Astrocyte of the hippocampus (primary cell): ENCODE results near the gene CCDC73.
A peak's percentile ranks its signal among the peaks of the same experiment; 100 is the strongest.

Experiments used
- DNase-seq: peaks from one replicate; pipeline ENCODE4 v3.0.0; 2011; ENCODE audit warnings: low read depth, low spot score

Gene CCDC73

GRCh38 chr11:32586576-32587190 lies 207.8 kb downstream of the CCDC73 start:
- peak; percentile 21 for DNase-seq

- peak; percentile 30 for DNase-seq
Observed at GRCh38 chr11:32584921-32585320, 209.5 kb downstream of the CCDC73 start.

DNA sequence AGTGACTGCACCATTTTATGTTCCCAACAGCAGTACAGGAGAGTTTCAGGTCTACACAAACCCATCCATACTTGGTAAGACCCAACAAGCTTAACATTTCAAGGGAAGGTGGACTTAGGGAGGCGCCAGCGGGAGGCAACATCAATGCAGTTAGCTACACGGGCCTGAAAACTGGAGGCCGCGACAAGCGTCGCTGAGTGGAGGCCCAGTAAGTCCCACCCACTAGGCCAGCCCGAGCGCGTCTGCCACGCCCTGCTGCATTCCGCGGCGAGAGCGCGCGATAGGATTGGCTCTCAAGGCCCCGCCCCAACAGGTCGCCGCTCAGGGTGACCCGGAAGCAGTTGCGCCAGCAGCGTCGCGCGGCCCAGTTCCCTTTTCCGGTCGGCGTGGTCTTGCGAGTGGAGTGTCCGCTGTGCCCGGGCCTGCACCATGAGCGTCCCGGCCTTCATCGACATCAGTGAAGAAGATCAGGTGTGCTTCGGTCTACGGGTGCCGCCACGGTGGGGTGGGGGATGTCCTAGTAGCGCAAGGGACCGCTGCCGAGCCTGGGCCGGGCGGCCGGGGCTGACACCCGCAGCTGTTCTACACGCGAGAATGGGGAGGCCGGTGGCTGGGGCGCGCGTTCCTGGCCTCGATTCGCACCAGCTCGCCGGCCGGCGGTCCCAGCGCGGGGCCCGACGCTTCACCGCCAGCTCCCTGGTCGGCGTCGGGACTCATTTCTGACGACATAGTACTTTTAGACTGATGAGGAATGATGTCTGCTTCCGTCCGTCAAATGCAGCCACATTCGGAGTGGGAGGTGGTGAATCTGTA lies 210.8 kb downstream of the CCDC73 start, which contains the start of gene EIF3M:
Gene EIF3M, plus strand, starts transcription at position 373 of the 813 bp plus-strand sequence. Its CDS starts 57 bp downstream, at position 430.
- DNase-seq, result peak; percentile 98

DNA sequence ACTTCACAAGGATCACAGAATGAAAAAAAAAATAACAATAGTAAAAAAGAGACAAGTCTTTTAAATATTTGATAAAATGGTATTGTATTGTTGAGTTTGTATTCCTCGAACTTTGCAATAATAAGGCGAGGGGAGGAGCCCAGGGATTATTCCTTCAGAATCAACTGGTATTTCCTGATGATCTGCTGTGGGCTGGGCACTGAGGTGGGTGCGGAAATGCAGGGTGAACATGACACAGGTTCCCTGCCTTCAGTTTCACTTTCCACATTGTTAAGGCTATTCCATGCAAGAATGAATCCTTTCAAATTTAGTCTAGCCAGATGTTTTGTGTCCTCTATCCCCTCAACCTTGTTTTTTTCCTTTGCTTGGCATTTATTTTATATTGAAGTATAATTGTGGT lies 212.9 kb downstream of the CCDC73 start:
- no peak for DNase-seq

GRCh38 chr11:32580967-32581366 lies 213.5 kb downstream of the CCDC73 start:
- no peak for DNase-seq

- no peak for DNase-seq
Observed at GRCh38 chr11:32576456-32576855, 218.0 kb downstream of the CCDC73 start.

DNA sequence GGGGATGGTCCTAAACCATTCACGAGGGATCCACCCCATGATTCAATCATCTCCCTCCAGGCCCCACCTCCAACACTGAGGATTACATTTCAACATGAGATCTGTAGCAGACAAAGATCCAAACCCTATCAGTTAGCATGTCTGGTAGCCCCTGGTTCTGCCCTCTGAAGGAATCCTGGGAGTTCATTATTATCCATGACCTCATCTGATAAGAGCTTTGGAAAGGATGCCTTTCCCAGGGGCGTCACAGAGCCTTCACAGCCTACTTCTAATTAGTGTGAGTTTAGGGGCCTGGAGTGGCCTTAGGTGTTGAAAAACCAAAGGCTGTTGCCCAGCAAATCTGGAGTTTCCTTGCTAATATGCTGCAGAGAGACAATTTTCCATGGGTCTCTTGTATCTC lies 219.4 kb downstream of the CCDC73 start:
- DNase-seq, result no peak

- no peak for DNase-seq
Observed at GRCh38 chr11:32574421-32574820, 220.0 kb downstream of the CCDC73 start.

GRCh38 chr11:32573228-32573627 lies 221.2 kb downstream of the CCDC73 start:
- no peak for DNase-seq

- no peak for DNase-seq
Observed at GRCh38 chr11:32571039-32571438, 223.4 kb downstream of the CCDC73 start.

DNA sequence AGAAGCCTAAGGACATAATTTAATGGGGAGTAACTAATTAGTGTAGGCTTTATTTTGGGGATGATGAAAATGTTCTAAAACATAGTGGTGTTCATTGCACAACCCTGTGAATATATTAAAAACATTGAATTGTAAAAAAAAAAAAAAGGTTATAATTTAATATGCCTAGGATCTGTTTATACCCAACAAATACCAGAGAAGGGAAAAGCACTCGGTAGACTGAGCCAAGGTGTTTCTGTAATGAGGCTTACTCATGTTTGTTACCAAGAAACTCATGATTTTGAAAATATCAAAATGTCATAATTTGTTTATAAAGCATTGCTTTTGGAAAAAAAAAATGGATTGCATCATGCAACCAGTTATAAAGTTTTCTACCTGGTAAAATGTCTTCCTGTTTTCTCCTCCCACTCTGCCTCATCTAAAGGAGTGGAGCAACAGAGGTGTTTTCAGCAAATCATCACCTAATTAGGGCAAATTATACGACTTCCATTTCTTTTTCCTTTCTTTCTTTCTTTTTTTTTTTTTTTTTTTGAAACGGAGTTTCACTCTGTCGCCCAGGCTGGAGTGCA lies 225.1 kb downstream of the CCDC73 start:
- DNase-seq, result no peak

DNA sequence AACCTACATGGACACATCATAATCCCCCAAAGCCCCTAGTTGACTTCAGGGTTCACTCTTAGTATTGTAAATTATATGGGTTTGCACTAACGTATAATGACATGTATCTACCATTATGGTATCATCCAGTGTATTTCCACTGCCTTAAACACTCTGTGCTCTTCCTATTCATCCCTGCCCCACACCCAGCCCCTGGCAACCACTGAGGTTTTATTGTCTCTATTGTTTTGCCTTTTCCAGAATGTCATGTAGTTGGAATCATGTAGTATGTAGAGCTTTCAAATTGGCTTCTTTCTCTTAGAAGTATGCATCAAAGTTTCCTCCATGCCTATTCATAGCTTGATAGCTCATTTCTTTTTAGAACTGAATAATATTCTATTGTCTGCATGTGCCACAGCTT lies 227.3 kb downstream of the CCDC73 start:
- no peak for DNase-seq

GRCh38 chr11:32566517-32566916 lies 227.9 kb downstream of the CCDC73 start:
- DNase-seq, result no peak

DNA sequence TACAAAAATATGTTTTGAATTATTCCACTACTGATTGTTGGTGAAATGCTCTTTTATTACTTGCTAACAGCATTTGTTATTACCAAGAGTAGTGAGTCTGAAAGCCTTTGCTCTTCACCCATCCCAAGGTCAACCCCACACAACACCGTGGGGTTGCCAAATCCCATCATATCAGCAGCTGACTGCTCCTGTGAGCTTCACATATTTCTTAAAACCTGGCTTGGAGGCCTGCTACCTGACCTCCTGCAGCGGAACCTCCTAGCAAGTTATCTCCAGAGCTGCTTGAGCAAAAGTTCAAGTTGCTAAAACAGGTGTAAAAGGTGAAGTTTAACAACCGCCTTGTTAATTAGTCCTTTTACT lies 230.9 kb downstream of the CCDC73 start:
- no peak for DNase-seq

DNA sequence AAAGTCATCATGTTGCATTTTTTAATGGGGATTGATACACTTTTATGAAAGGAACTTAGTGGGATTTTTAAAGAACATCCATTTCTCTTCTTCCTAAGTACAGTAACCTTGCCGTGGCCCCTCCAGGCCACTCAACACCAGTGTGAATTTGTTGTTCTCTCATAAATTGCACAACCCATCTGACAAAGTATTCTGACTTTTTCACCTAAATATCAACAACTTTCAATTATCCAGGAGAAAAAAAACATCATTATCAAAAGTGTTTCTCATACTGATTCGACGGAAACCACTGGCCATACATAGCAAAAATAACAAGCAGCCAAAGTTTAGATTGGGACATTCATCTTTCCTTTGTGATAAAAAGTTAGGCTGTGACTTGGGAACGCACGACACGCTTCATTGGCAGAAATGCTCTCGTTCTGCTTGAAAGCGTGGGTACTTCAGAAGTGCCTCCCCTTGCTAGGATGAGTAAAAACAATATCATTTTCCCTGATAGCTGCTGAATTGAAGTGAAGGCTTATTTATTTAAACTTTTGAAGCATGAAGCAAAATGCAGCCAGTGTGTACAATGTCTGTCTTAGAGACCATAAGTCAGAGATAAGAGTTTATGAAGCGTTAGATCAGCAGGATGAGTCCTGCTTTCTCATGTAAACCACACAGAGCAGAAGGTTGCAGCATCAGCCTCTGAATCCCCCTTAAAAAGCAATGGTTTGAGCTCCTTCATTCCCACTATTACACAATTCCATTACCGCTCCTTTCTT lies 231.4 kb downstream of the CCDC73 start:
- DNase-seq, result no peak

- DNase-seq, result no peak
Observed at GRCh38 chr11:32561835-32562234, 232.6 kb downstream of the CCDC73 start.

- DNase-seq, result no peak
Observed at GRCh38 chr11:32555895-32556294, 238.6 kb downstream of the CCDC73 start.

- no peak for DNase-seq
Observed at GRCh38 chr11:32555091-32555490, 239.4 kb downstream of the CCDC73 start.
